ENCODE measurements around the gene NPPB. TPM values are rescaled to one million over a fixed set of nuclear protein-coding genes. Genes with fewer than 3 reads are reported as not detected.

Gene NPPB
- total and polyA plus RNA-seq, 2 experiments from 2014 or later, result 0.95 TPM; not detected in 1

GRCh38 chr1:11875094-11875493, 16.3 kb upstream of the NPPB start:
- H3K79me2 ChIP-seq (replicated peaks; ENCODE audit: insufficient read depth), result no peaks in the 10 kb centered on the region
- no peaks in the 10 kb centered on the region for H3K27me3 ChIP-seq (ENCODE audit: insufficient read depth)

More at GRCh38 chr1:11875094-11875493, 16.3 kb upstream of the NPPB start:
- H3K4me2 ChIP-seq, result no peak overlapping the region
- no peaks in the 10 kb centered on the region for H4K20me1 ChIP-seq (replicated peaks; ENCODE audit: insufficient read depth)
- H3K27ac ChIP-seq (ENCODE audit: low read depth), result no peak overlapping the region
- TF ChIP-seq EZH2 (IDR thresholded peaks at IDR 0.05; ENCODE audit: low read depth, unreplicated experiment) (no peak), REST (IDR thresholded peaks at IDR 0.05; ENCODE audit: unreplicated experiment) (no peak), ZNF462 (CRISPR knock-in tag; IDR thresholded peaks at IDR 0.05) (no peak), POLR2AphosphoS5 (IDR thresholded peaks at IDR 0.05; ENCODE audit: low read depth) (no peak), NANOG (IDR thresholded peaks at IDR 0.05; ENCODE audit: borderline replicate concordance) (no peak), ZNF114 (CRISPR knock-in tag; IDR thresholded peaks at IDR 0.05) (no peak), CREB1 (CRISPR knock-in tag; IDR thresholded peaks at IDR 0.05; ENCODE audit: low read depth) (no peak), JUNB (IDR thresholded peaks at IDR 0.05; ENCODE audit: unreplicated experiment) (no peak)
- TF ChIP-seq, protein P1, sequence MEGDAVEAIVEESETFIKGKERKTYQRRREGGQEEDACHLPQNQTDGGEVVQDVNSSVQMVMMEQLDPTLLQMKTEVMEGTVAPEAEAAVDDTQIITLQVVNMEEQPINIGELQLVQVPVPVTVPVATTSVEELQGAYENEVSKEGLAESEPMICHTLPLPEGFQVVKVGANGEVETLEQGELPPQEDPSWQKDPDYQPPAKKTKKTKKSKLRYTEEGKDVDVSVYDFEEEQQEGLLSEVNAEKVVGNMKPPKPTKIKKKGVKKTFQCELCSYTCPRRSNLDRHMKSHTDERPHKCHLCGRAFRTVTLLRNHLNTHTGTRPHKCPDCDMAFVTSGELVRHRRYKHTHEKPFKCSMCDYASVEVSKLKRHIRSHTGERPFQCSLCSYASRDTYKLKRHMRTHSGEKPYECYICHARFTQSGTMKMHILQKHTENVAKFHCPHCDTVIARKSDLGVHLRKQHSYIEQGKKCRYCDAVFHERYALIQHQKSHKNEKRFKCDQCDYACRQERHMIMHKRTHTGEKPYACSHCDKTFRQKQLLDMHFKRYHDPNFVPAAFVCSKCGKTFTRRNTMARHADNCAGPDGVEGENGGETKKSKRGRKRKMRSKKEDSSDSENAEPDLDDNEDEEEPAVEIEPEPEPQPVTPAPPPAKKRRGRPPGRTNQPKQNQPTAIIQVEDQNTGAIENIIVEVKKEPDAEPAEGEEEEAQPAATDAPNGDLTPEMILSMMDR (conservative IDR thresholded peaks at IDR 0.05; ENCODE audit: low read depth in 2 of 2), result peak; percentile 36 to 46
- peak; percentile 58 for DNase-seq (ENCODE audit: low spot score)
- H2AFZ ChIP-seq, result peak overlapping the region; percentile 78
- H3F3A ChIP-seq (replicated peaks; ENCODE audit: low read depth), result no peaks in the 10 kb centered on the region
- Mint-ChIP-seq H3K4me1 (no peaks in the 10 kb centered on the region; the same call in 2 of the 3 replicates), H3K9me3 (no peaks in the 10 kb centered on the region), H3K36me3 (ENCODE audit: low read depth) (no peaks in the 10 kb centered on the region; the same call in 2 of the 3 replicates), H3K4me3 (no peak overlapping the region), H3K27ac (no peak overlapping the region), H3K27me3 (ENCODE audit: insufficient read depth, low read depth, poor library complexity) (peaks cover 13% of the 10 kb centered on the region)
- no peaks in the 10 kb centered on the region for H3K9me2 ChIP-seq (ENCODE audit: insufficient read depth)
- peak; percentile 75 for ATAC-seq
- no peak overlapping the region for H3K4me3 ChIP-seq
- no peaks in the 10 kb centered on the region for H3K4me1 ChIP-seq (ENCODE audit: insufficient read depth)
- H3K36me3 ChIP-seq (ENCODE audit: insufficient read depth), result no peaks in the 10 kb centered on the region

Measured in GM23338 (cell line).